B cell (primary cell): Measurements from ENCODE around the gene SAA1. TPM values are rescaled to one million over a fixed set of nuclear protein-coding genes. Genes with fewer than 3 reads are reported as not detected.

ENCODE experiments used
- ATAC-seq: fragments of 200-7000 bp; cut with Tn5 transposase; one replicate; pipeline ENCODE4 v1.10.0; 2021; ENCODE audit warnings: low read depth, mild to moderate bottlenecking, moderate number of reproducible peaks, moderate library complexity
- CTCF ChIA-PET: fragments of 350-600 bp; sonication (Branson Sonifier 250); formaldehyde crosslinking; loops from one replicate; lab custom pipeline; 2021; ENCODE audit warnings: antibody characterized with exemption, inconsistent platforms; lab: Charles Lee
- POLR2A ChIA-PET: fragments of 350-600 bp; sonication (Branson Sonifier 250); formaldehyde crosslinking; loops from one replicate; lab custom pipeline; 2021; ENCODE audit warnings: antibody characterized with exemption; lab: Charles Lee
- DNase-seq: peaks from one replicate; pipeline ENCODE4 v3.0.0; 2013
- H2AFZ ChIP-seq: 2 replicates; pipeline ENCODE4 v1.6.1; 2012; ENCODE audit warnings: mild to moderate bottlenecking, low read depth, low read length; ENCODE audit not compliant: insufficient read depth, poor library complexity, severe bottlenecking
- H3K27ac ChIP-seq, 2 donors: 1 replicate in 1 of 2; 2 replicates in 1 of 2; pipeline ENCODE4 v1.5.1; 2012 to 2013; ENCODE audit warnings: low read length in 2 of 2, mild to moderate bottlenecking in 2 of 2, moderate library complexity in 1 of 2
- H3K27me3 ChIP-seq, 4 experiments: fragments of 200-600 bp in 1 of 4; sonication (generic) in 1 of 4; replicated peaks in 1 of 4; 1 replicate in 2 of 4; 2 replicates in 2 of 4; pipeline versions ENCODE4 v1.6.1 to v1.7.0; 2013 to 2016; ENCODE audit warnings: low read length in 3 of 4, mild to moderate bottlenecking in 2 of 4, mixed read lengths in 1 of 4, moderate library complexity in 1 of 4; ENCODE audit not compliant: insufficient read depth in 4 of 4, control insufficient read depth in 3 of 4; ENCODE audit errors: control extremely low read depth in 1 of 4
- H3K36me3 ChIP-seq, 2 experiments: replicated peaks in 1 of 2; 1 replicate in 1 of 2; 2 replicates in 1 of 2; pipeline versions ENCODE4 v1.6.1 to v1.7.1; 2013; ENCODE audit warnings: low read length in 1 of 2; ENCODE audit not compliant: insufficient read depth in 2 of 2, control insufficient read depth in 1 of 2; ENCODE audit errors: control extremely low read depth in 1 of 2, extremely low read depth in 1 of 2
- H3K4me1 ChIP-seq, 2 donors: fragments of 200-600 bp in 1 of 2; sonication (generic) in 1 of 2; 1 replicate in 1 of 2; 2 replicates in 1 of 2; pipeline versions ENCODE4 v1.5.1 to v1.6.1; 2013 to 2017; ENCODE audit warnings: low read length in 2 of 2; ENCODE audit not compliant: control insufficient read depth in 2 of 2, insufficient read depth in 2 of 2
- H3K4me2 ChIP-seq: replicated peaks from 2 replicates; pipeline ENCODE3; 2012; ENCODE audit warnings: mild to moderate bottlenecking, low read depth, low read length; ENCODE audit not compliant: poor library complexity, severe bottlenecking
- H3K4me3 ChIP-seq, 5 experiments: fragments of 200-600 bp in 1 of 5; sonication (generic) in 1 of 5; 1 replicate in 3 of 5; 2 replicates in 2 of 5; pipeline versions ENCODE4 v1.5.1 to v1.7.0; 2011 to 2016; ENCODE audit warnings: low read length in 4 of 5, mild to moderate bottlenecking in 4 of 5, low read depth in 2 of 5, control low read depth in 1 of 5, moderate library complexity in 1 of 5; ENCODE audit not compliant: insufficient read depth in 1 of 5; ENCODE audit errors: control extremely low read depth in 1 of 5, extremely low read depth in 1 of 5
- H3K79me2 ChIP-seq: fragments of 200-600 bp; sonication (generic); one replicate; pipeline ENCODE4 v1.6.0; 2016; ENCODE audit warnings: low read length; ENCODE audit not compliant: control insufficient read depth, insufficient read depth
- H3K9ac ChIP-seq: fragments of 200-600 bp; sonication (generic); 2 replicates; pipeline ENCODE4 v1.6.1; 2017; ENCODE audit warnings: mild to moderate bottlenecking, low read length, moderate library complexity
- H3K9me3 ChIP-seq, 3 donors: one replicate each; pipeline versions ENCODE4 v1.6.1 to v1.7.1; 2013; ENCODE audit warnings: low read length in 2 of 3; ENCODE audit not compliant: control insufficient read depth in 2 of 3, insufficient read depth in 1 of 3; ENCODE audit errors: control extremely low read depth in 1 of 3
- H4K20me1 ChIP-seq: 2 replicates; pipeline ENCODE4 v1.6.0; 2012; ENCODE audit warnings: mild to moderate bottlenecking, low read length; ENCODE audit not compliant: insufficient read depth, control insufficient read depth, poor library complexity, severe bottlenecking
- H3K27ac Mint-ChIP-seq: one replicate; pipeline ENCODE4 v1.8.0; 2021; ENCODE audit warnings: mixed read lengths
- H3K27me3 Mint-ChIP-seq: one replicate; pipeline ENCODE4 v1.8.0; 2021; ENCODE audit warnings: mixed read lengths
- H3K4me1 Mint-ChIP-seq: one replicate; pipeline ENCODE4 v1.8.0; 2021; ENCODE audit warnings: mixed read lengths
- H3K4me3 Mint-ChIP-seq: one replicate; pipeline ENCODE4 v1.8.0; 2021; ENCODE audit warnings: mixed read lengths
- H3K9me3 Mint-ChIP-seq: one replicate; pipeline ENCODE4 v1.8.0; 2022; ENCODE audit warnings: mixed read lengths; ENCODE audit not compliant: insufficient read depth
- CTCF ChIP-seq: fragments of 200-600 bp; IDR thresholded peaks from one replicate; pipeline ENCODE4 v1.8.0; 2022; ENCODE audit warnings: antibody characterized with exemption, mild to moderate bottlenecking
- EZH2 ChIP-seq: IDR thresholded peaks from 2 replicates; pipeline ENCODE4 v1.6.1; 2012; ENCODE audit warnings: borderline replicate concordance, low read depth, mild to moderate bottlenecking, moderate library complexity, low read length; ENCODE audit not compliant: insufficient read depth, poor library complexity, severe bottlenecking
- WGBS: methylation state at CpG from one replicate; pipeline ENCODE4 v1.1.5; 2013; ENCODE audit warnings: missing lambda C conversion rate; ENCODE audit not compliant: insufficient coverage; 5-methylcytosine and 5-hydroxymethylcytosine counted together
- intact Hi-C: fragments of 100-400 bp; cut with micrococcal nuclease; formaldehyde crosslinking; loops from one replicate; pipeline ENCODE4 v1.10.0; 2022
- polyA plus RNA-seq: library from polyadenylated mRNA; depleted of rRNA; stranded (reverse); fragments of >200 nt; gene quantifications from 2 replicates; pipeline ENCODE4 v1.2.3, GENCODE V29; 2012
- small RNA-seq: library from RNA; depleted of rRNA; stranded (forward); fragments of <200 nt; gene quantifications from one replicate; pipeline ENCODE3, GENCODE V24; 2012; ENCODE audit warnings: low replicate concordance, low read depth; ENCODE audit not compliant: insufficient read length
- total RNA-seq, 2 donors: library from RNA; stranded (reverse); fragments of 120-200 nt in 1 of 2; gene quantifications; 1 replicate in 1 of 2; 2 replicates in 1 of 2; pipeline versions ENCODE4 v1.2.3 to v1.2.4, GENCODE V29; 2013 to 2022

SAA1 gene
- total and polyA plus RNA-seq, 2 donors (not counting 1 experiment from before 2014, with no cell fraction given), result not detected

- H3K27me3 ChIP-seq, result no peaks in the 10 kb centered on the region
- DNase-seq, result no peak
- H3K36me3 ChIP-seq, result peaks cover 0 to 16% of the 10 kb centered on the region in 2 experiments
- CTCF ChIA-PET, result interaction anchor here (1.2 kb wide), 1 partner anchor 72 kb away, joined by 5 read pairs; no protein-coding TSS in a partner anchor
- no peak overlapping the region for H3K27ac ChIP-seq
- no peak overlapping the region for H3K9ac ChIP-seq
- H2AFZ ChIP-seq, result no peak overlapping the region
- POLR2A ChIA-PET, result no interaction called here
- no peaks in the 10 kb centered on the region for H3K27me3 Mint-ChIP-seq
- H3K4me3 ChIP-seq, result no peak overlapping the region
- H3K4me2 ChIP-seq, result no peak overlapping the region
- WGBS, result 100% methylated on average over 1 of the region's 2 CpGs
- H3K9me3 ChIP-seq, result no peaks in the 10 kb centered on the region
- H3K4me3 Mint-ChIP-seq, result no peak overlapping the region
- no peak overlapping the region for H3K27ac Mint-ChIP-seq
- TF ChIP-seq EZH2 (no peak), CTCF (no peak)
- H3K9me3 Mint-ChIP-seq, result no peaks in the 10 kb centered on the region
- ATAC-seq, result no peak
- intact Hi-C loops, result no loop called here
- H3K79me2 ChIP-seq, result peaks cover 91% of the 10 kb centered on the region
- peaks cover 11% of the 10 kb centered on the region for H4K20me1 ChIP-seq
- H3K4me1 ChIP-seq, result peaks cover 26 to 28% of the 10 kb centered on the region in 2 donors
- peaks cover 48% of the 10 kb centered on the region for H3K4me1 Mint-ChIP-seq
These were observed 49.8 kb downstream of the SAA1 start for GRCh38 chr11:18315893-18316292.

- H3K27me3 ChIP-seq, result no peaks in the 10 kb centered on the region
- no peak overlapping the region for H2AFZ ChIP-seq
- H3K27ac ChIP-seq, result no peak overlapping the region
- no peaks in the 10 kb centered on the region for H3K9me3 Mint-ChIP-seq
- no peaks in the 10 kb centered on the region for H3K9me3 ChIP-seq
- peaks cover 11% of the 10 kb centered on the region for H4K20me1 ChIP-seq
- ATAC-seq, result no peak
- H3K79me2 ChIP-seq, result peaks cover 92% of the 10 kb centered on the region
- ChIA-PET POLR2A (no interaction called here), CTCF (no interaction called here)
- H3K4me1 ChIP-seq, result peaks cover 17 to 27% of the 10 kb centered on the region in 2 donors
- H3K4me3 Mint-ChIP-seq, result no peak overlapping the region
- H3K4me1 Mint-ChIP-seq, result peaks cover 52% of the 10 kb centered on the region
- TF ChIP-seq EZH2 (no peak), CTCF (no peak)
- no peak overlapping the region for H3K9ac ChIP-seq
- H3K27me3 Mint-ChIP-seq, result no peaks in the 10 kb centered on the region
- peaks cover 0 to 12% of the 10 kb centered on the region in 2 experiments for H3K36me3 ChIP-seq
- no peak overlapping the region for H3K27ac Mint-ChIP-seq
- WGBS, result 90% methylated on average over 3 of the region's 4 CpGs
- intact Hi-C loops, result no loop called here
- DNase-seq, result no peak
- no peak overlapping the region for H3K4me3 ChIP-seq
- no peak overlapping the region for H3K4me2 ChIP-seq
These were observed 51.5 kb downstream of the SAA1 start for GRCh38 chr11:18317551-18317950.

Small RNA genes within 50 kb of the gene (small RNA-seq; reads per million reads assigned to genes)
- not detected for gene RNA5SP333
- not detected for gene RNA5SP334

Other genes starting within 250 kb of the SAA1 start
- gene TPH1, start 220.0 kb upstream of the SAA1 start, total RNA-seq, result 2.7 and 2.8 TPM in 2 replicates
- gene TPH1, start 220.0 kb upstream of the SAA1 start, polyA plus RNA-seq, result 0.51 and 1.5 TPM in 2 replicates
- 35.2 and 37.8 TPM in 2 replicates for gene SAAL1, start 160.2 kb upstream of the SAA1 start, total RNA-seq
- 12.8 and 26.3 TPM in 2 replicates for gene SAAL1, start 160.2 kb upstream of the SAA1 start, polyA plus RNA-seq
- not detected in 2 replicates for gene MRGPRX3, start 133.7 kb upstream of the SAA1 start, total RNA-seq
- not detected in 2 replicates for gene MRGPRX3, start 133.7 kb upstream of the SAA1 start, polyA plus RNA-seq
- not detected in 2 replicates for gene MRGPRX4, start 93.4 kb upstream of the SAA1 start, total RNA-seq
- 0.12 TPM in 1 of 2 replicates, not detected in the other for gene MRGPRX4, start 93.4 kb upstream of the SAA1 start, polyA plus RNA-seq
- gene SAA4, start 29.5 kb upstream of the SAA1 start, total RNA-seq, result not detected in 2 replicates
- not detected in 2 replicates for gene SAA4, start 29.5 kb upstream of the SAA1 start, polyA plus RNA-seq
- gene SAA2, start 17.6 kb upstream of the SAA1 start, total RNA-seq, result not detected in 2 replicates
- gene SAA2, start 17.6 kb upstream of the SAA1 start, polyA plus RNA-seq, result not detected in 2 replicates
- gene HPS5, start 55.9 kb downstream of the SAA1 start, total RNA-seq, result 31.3 and 38.4 TPM in 2 replicates
- gene HPS5, start 55.9 kb downstream of the SAA1 start, polyA plus RNA-seq, result 15.2 and 16.5 TPM in 2 replicates
- 71.9 and 74.7 TPM in 2 replicates for gene GTF2H1, start 56.3 kb downstream of the SAA1 start, total RNA-seq
- gene GTF2H1, start 56.3 kb downstream of the SAA1 start, polyA plus RNA-seq, result 42.0 and 43.7 TPM in 2 replicates
- 90.0 and 91.2 TPM in 2 replicates for gene LDHA, start 128.3 kb downstream of the SAA1 start, total RNA-seq
- 113 and 144 TPM in 2 replicates for gene LDHA, start 128.3 kb downstream of the SAA1 start, polyA plus RNA-seq
- gene LDHC, start 146.1 kb downstream of the SAA1 start, total RNA-seq, result not detected in 2 replicates
- 0.31 TPM in 1 of 2 replicates, not detected in the other for gene LDHC, start 146.1 kb downstream of the SAA1 start, polyA plus RNA-seq
- 0.27 TPM in 1 of 2 replicates, not detected in the other for gene LDHAL6A, start 189.6 kb downstream of the SAA1 start, total RNA-seq
- gene LDHAL6A, start 189.6 kb downstream of the SAA1 start, polyA plus RNA-seq, result 0.12 TPM in 1 of 2 replicates, not detected in the other